H9 (cell line): Measurements from ENCODE around the gene NXN. TPM values are rescaled to one million over a fixed set of nuclear protein-coding genes. Genes with fewer than 3 reads are reported as not detected.

Experiments used
- DNase-seq: peaks from one replicate; pipeline ENCODE4 v3.0.0-alpha.2; 2017
- H2AFZ ChIP-seq: one replicate; pipeline ENCODE4 v1.6.1; 2013; ENCODE audit warnings: mild to moderate bottlenecking, low read length, control low read depth, moderate library complexity
- H2AK5ac ChIP-seq: 2 replicates; pipeline ENCODE4 v1.6.1; 2013; ENCODE audit warnings: low read length, control low read depth, mixed read lengths; ENCODE audit not compliant: insufficient read length
- H2BK120ac ChIP-seq: one replicate; pipeline ENCODE4 v1.6.1; 2013; ENCODE audit warnings: low read depth, mild to moderate bottlenecking, low read length, control low read depth, inconsistent platforms; ENCODE audit not compliant: poor library complexity, severe bottlenecking
- H2BK12ac ChIP-seq: 2 replicates; pipeline ENCODE4 v1.6.1; 2013; ENCODE audit warnings: low read length, control low read depth, mixed read lengths, low read depth; ENCODE audit not compliant: insufficient read length
- H2BK15ac ChIP-seq: 2 replicates; pipeline ENCODE4 v1.6.1; 2013; ENCODE audit warnings: low read depth, low read length, control low read depth
- H2BK20ac ChIP-seq: one replicate; pipeline ENCODE4 v1.6.1; 2013; ENCODE audit warnings: low read depth, mild to moderate bottlenecking, low read length, control low read depth, inconsistent platforms; ENCODE audit not compliant: poor library complexity, severe bottlenecking
- H2BK5ac ChIP-seq: 2 replicates; pipeline ENCODE4 v1.6.1; 2013; ENCODE audit warnings: low read length, control low read depth, mixed read lengths; ENCODE audit not compliant: insufficient read length
- H3K14ac ChIP-seq: 2 replicates; pipeline ENCODE4 v1.6.1; 2013; ENCODE audit warnings: low read length, control low read depth; ENCODE audit not compliant: insufficient read depth
- H3K18ac ChIP-seq: 2 replicates; pipeline ENCODE4 v1.6.1; 2013; ENCODE audit warnings: low read depth, mild to moderate bottlenecking, mixed read lengths, low read length, control low read depth; ENCODE audit not compliant: insufficient read length
- H3K23ac ChIP-seq: 2 replicates; pipeline ENCODE4 v1.6.1; 2013; ENCODE audit warnings: low read length, control low read depth, mixed read lengths, low read depth; ENCODE audit not compliant: insufficient read length
- H3K23me2 ChIP-seq: 2 replicates; pipeline ENCODE4 v1.6.1; 2013; ENCODE audit warnings: low read depth, mild to moderate bottlenecking, mixed read lengths, low read length, control low read depth; ENCODE audit not compliant: insufficient read length, poor library complexity, severe bottlenecking
- H3K27ac ChIP-seq: 2 replicates; pipeline ENCODE4 v1.5.1; 2013; ENCODE audit warnings: low read length, control low read depth, mixed read lengths, low read depth; ENCODE audit not compliant: insufficient read length
- H3K27me3 ChIP-seq: 2 replicates; pipeline ENCODE4 v1.6.1; 2013; ENCODE audit warnings: low read length, control low read depth, inconsistent platforms; ENCODE audit not compliant: insufficient read depth
- H3K4ac ChIP-seq: 2 replicates; pipeline ENCODE4 v1.6.1; 2013; ENCODE audit warnings: low read depth, mild to moderate bottlenecking, control low read depth, inconsistent platforms, low read length, moderate library complexity
- H3K4me1 ChIP-seq: 2 replicates; pipeline ENCODE4 v1.6.1; 2013; ENCODE audit warnings: low read length, control low read depth, inconsistent platforms; ENCODE audit not compliant: insufficient read depth
- H3K4me2 ChIP-seq: 2 replicates; pipeline ENCODE4 v1.6.1; 2013; ENCODE audit warnings: low read length, control low read depth, mixed read lengths; ENCODE audit not compliant: insufficient read length, insufficient read depth
- H3K56ac ChIP-seq: 2 replicates; pipeline ENCODE4 v1.6.1; 2013; ENCODE audit warnings: low read depth, mild to moderate bottlenecking, mixed read lengths, low read length, control low read depth; ENCODE audit not compliant: insufficient read length
- H3K79me1 ChIP-seq: 2 replicates; pipeline ENCODE4 v1.6.1; 2013; ENCODE audit warnings: low read depth, mild to moderate bottlenecking, moderate library complexity, low read length, control low read depth, inconsistent platforms; ENCODE audit not compliant: insufficient read depth, poor library complexity, severe bottlenecking
- H3K79me2 ChIP-seq: 2 replicates; pipeline ENCODE4 v1.6.1; 2013; ENCODE audit warnings: low read length, control low read depth, inconsistent platforms; ENCODE audit not compliant: insufficient read depth
- H3K9ac ChIP-seq: 2 replicates; pipeline ENCODE4 v1.6.1; 2013; ENCODE audit warnings: low read length, control low read depth, mixed read lengths; ENCODE audit not compliant: insufficient read length; ENCODE audit errors: extremely low read depth
- H3K9me3 ChIP-seq: one replicate; pipeline ENCODE4 v1.6.1; 2013; ENCODE audit warnings: low read depth, low read length, inconsistent platforms; ENCODE audit not compliant: control insufficient read depth
- H3T11ph ChIP-seq: one replicate; pipeline ENCODE4 v1.6.1; 2013; ENCODE audit warnings: mild to moderate bottlenecking, low read length, control low read depth, inconsistent platforms
- H4K20me1 ChIP-seq: one replicate; pipeline ENCODE4 v1.6.1; 2013; ENCODE audit not compliant: control insufficient read depth, insufficient read length, insufficient read depth
- H4K5ac ChIP-seq: 2 replicates; pipeline ENCODE4 v1.6.1; 2013; ENCODE audit warnings: low read depth, mild to moderate bottlenecking, mixed read lengths, low read length, control low read depth; ENCODE audit not compliant: insufficient read length
- H4K8ac ChIP-seq: replicated peaks from 2 replicates; pipeline ENCODE4 v1.6.1; 2013; ENCODE audit warnings: low read length, control low read depth, mixed read lengths, low read depth; ENCODE audit not compliant: insufficient read length
- H4K91ac ChIP-seq: 2 replicates; pipeline ENCODE4 v1.6.1; 2013; ENCODE audit warnings: low read depth, mild to moderate bottlenecking, moderate library complexity, mixed read lengths, low read length, control low read depth; ENCODE audit not compliant: insufficient read length
- H3K27ac Mint-ChIP-seq, 3 experiments: 2 replicates in 2 of 3; 3 replicates in 1 of 3; pipeline ENCODE4 v1.8.0; 2020 to 2021; ENCODE audit warnings: mixed read lengths in 3 of 3, mild to moderate bottlenecking in 1 of 3, moderate library complexity in 1 of 3
- H3K27me3 Mint-ChIP-seq: 2 replicates; pipeline ENCODE4 v1.8.0; 2021; ENCODE audit warnings: low read depth, mild to moderate bottlenecking, moderate library complexity, mixed read lengths
- H3K36me3 Mint-ChIP-seq, 3 experiments: 2 replicates in 2 of 3; 3 replicates in 1 of 3; pipeline ENCODE4 v1.8.0; 2020 to 2021; ENCODE audit warnings: low read depth in 3 of 3, mixed read lengths in 3 of 3; ENCODE audit not compliant: insufficient read depth in 1 of 3
- H3K4me1 Mint-ChIP-seq, 2 experiments: 2 replicates each; pipeline ENCODE4 v1.8.0; 2020; ENCODE audit warnings: mixed read lengths in 2 of 2
- H3K4me3 Mint-ChIP-seq, 2 experiments: 2 replicates in 1 of 2; 3 replicates in 1 of 2; pipeline ENCODE4 v1.8.0; 2020 to 2021; ENCODE audit warnings: mild to moderate bottlenecking in 2 of 2, mixed read lengths in 2 of 2, moderate library complexity in 1 of 2
- H3K9me3 Mint-ChIP-seq, 2 experiments: 2 replicates in 1 of 2; 3 replicates in 1 of 2; pipeline ENCODE4 v1.8.0; 2020; ENCODE audit warnings: mild to moderate bottlenecking in 2 of 2, mixed read lengths in 2 of 2, moderate library complexity in 1 of 2
- CTCF ChIP-seq: fragments of 200-600 bp; sonication (generic); conservative IDR thresholded peaks from 3 replicates; pipeline ENCODE4 v1.8.0; 2021; ENCODE audit warnings: antibody characterized with exemption, mild to moderate bottlenecking
- WGBS: extraction: QIAGEN DNeasy Blood & Tissue Kit; methylation state at CpG from one replicate; pipeline ENCODE4 v1.1.7; 2013; ENCODE audit warnings: missing lambda C conversion rate, low lambda C conversion rate, mixed read lengths; ENCODE audit not compliant: insufficient read length; ENCODE audit errors: extremely low coverage; 5-methylcytosine and 5-hydroxymethylcytosine counted together
- total RNA-seq: library from RNA; stranded (reverse); gene quantifications from 2 replicates; pipeline ENCODE4 v1.2.1, GENCODE V29; 2021

Gene NXN
- total RNA-seq, 1 experiment from 2014 or later = 93.6 TPM

GRCh38 chr17:902463-902862 lies 77.1 kb downstream of the NXN start:
- no peaks in the 10 kb centered on the region for H4K20me1 ChIP-seq
- H2BK12ac ChIP-seq = no peak overlapping the region
- no peak overlapping the region for H2BK15ac ChIP-seq
- no peak overlapping the region for H3K14ac ChIP-seq
- H3K27me3 ChIP-seq = no peaks in the 10 kb centered on the region
- H3K4me2 ChIP-seq = no peak overlapping the region
- H3K4me1 ChIP-seq = peaks cover 7% of the 10 kb centered on the region; the same call in 1 of the 2 replicates
- TF ChIP-seq CTCF = no peak
- H4K91ac ChIP-seq = no peak overlapping the region
- no peak overlapping the region for H3T11ph ChIP-seq
- H4K5ac ChIP-seq = no peak overlapping the region
- Mint-ChIP-seq H3K4me3 (no peak overlapping the region), H3K4me1 (peaks cover 43 to 52% of the 10 kb centered on the region in 2 experiments), H3K27me3 (no peaks in the 10 kb centered on the region; the same call in 1 of the 2 replicates), H3K9me3 (no peaks in the 10 kb centered on the region), H3K36me3 (peaks cover 4 to 10% (median 9%) of the 10 kb centered on the region in 3 experiments; a peak in 5 of 7 replicates), H3K27ac (peak overlapping the region in 2 of 3 experiments; percentile 79 to 89; a peak in 4 of 7 replicates)
- no peak overlapping the region for H2BK120ac ChIP-seq
- no peaks in the 10 kb centered on the region for H3K9me3 ChIP-seq
- no peak for DNase-seq
- no peak overlapping the region for H2AFZ ChIP-seq
- no peak overlapping the region for H3K9ac ChIP-seq
- peaks cover 7% of the 10 kb centered on the region for H3K79me1 ChIP-seq
- no peak overlapping the region for H2AK5ac ChIP-seq
- H3K23me2 ChIP-seq = no peaks in the 10 kb centered on the region
- H2BK5ac ChIP-seq = no peak overlapping the region
- no peak overlapping the region for H3K4ac ChIP-seq
- no peak overlapping the region for H3K56ac ChIP-seq
- H2BK20ac ChIP-seq = no peak overlapping the region
- no peak overlapping the region for H3K18ac ChIP-seq
- no CpG with 5 or more reads among the region's 8 CpGs for WGBS
- H3K79me2 ChIP-seq = peaks cover 10% of the 10 kb centered on the region; the same call in 1 of the 2 replicates
- no peak overlapping the region for H3K23ac ChIP-seq
- H4K8ac ChIP-seq = no peak overlapping the region
- H3K27ac ChIP-seq = no peak overlapping the region
